Mucosa of stomach (tissue), 1 donor: ENCODE data around the gene CALCOCO1.
A peak's percentile ranks its signal among the peaks of the same experiment; 100 is the strongest.

Experiments
- H3K27me3 ChIP-seq: one replicate; pipeline ENCODE4 v1.7.0; 2013; ENCODE audit warnings: mild to moderate bottlenecking, low read length; ENCODE audit not compliant: control insufficient read depth, insufficient read depth
- H3K36me3 ChIP-seq: one replicate; pipeline ENCODE4 v1.7.0; 2013; ENCODE audit warnings: low read length; ENCODE audit not compliant: control insufficient read depth, insufficient read depth
- H3K4me1 ChIP-seq: one replicate; pipeline ENCODE4 v1.7.0; 2013; ENCODE audit warnings: mild to moderate bottlenecking, low read length; ENCODE audit not compliant: control insufficient read depth, insufficient read depth
- H3K4me3 ChIP-seq: one replicate; pipeline ENCODE4 v1.7.0; 2013; ENCODE audit warnings: low read length
- H3K9ac ChIP-seq: one replicate; pipeline ENCODE4 v1.7.0; 2013; ENCODE audit warnings: mild to moderate bottlenecking, low read length, moderate library complexity
- H3K9me3 ChIP-seq: one replicate; pipeline ENCODE4 v1.7.0; 2013; ENCODE audit warnings: mild to moderate bottlenecking, low read length, moderate library complexity; ENCODE audit not compliant: control insufficient read depth
- donor health status: Pancreatic carcinoma.

Gene CALCOCO1

DNA sequence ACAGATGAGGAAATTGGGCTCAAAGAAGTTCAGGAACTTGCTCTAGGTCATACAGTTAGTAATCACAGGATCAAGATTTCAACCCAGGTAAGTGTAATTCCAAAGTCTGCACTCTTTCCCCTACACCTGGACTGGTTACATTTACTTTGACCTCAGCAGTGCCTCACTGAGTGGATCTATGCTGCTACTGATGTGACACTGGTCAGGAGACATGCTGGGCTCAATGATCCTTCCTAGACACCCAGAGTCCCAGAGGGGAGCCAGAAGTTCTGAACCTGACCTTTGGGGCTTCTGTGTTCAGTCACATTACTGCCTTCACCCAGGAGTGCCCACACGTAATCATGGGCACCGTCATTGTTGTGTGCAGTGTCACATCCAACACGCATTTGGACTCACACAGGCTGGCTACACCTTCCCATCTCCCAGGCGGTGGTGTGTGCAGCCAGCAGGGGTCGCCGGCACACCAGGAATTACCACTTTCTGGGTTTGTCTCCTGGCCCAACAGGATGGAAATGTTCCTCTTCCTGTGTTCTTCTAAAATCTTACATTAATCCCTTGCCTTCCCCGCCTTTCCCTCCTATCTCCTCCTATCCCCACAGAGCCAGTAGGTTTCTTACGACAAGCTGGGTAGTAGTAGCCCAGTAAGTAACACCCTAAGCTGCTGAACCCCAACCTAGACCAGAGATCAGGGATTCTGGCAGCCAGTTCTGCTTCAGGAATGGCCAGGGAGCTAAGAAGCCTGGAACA, 25.6 kb downstream of the CALCOCO1 start:
- Histone ChIP-seq H3K4me3 (no peak overlapping the region), H3K9me3 (no peaks in the 10 kb centered on the region), H3K27me3 (peaks cover 65% of the 10 kb centered on the region), H3K4me1 (peaks cover 3% of the 10 kb centered on the region), H3K9ac (no peak overlapping the region), H3K36me3 (no peaks in the 10 kb centered on the region)

DNA sequence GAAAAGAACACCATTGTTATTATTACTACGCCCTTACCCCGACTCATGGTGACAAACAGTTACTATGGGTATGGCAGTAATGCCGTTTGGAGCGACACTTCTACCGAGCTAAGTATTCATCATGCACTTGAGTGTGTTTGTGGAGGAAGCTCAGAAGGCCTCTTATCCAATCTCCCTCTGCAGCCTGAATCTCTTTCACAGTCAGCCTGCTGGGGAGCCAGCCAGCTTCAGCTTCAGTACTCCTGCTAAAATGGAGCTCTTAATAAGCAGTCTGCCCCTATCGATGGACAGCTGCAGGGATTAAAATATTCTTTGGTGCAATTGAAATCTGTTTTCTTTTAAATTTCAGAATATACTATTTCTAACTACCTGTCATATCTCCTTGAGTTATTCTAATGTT, 26.7 kb downstream of the CALCOCO1 start:
- H3K27me3 ChIP-seq, result peaks cover 76% of the 10 kb centered on the region
- H3K9ac ChIP-seq, result no peak overlapping the region
- H3K4me1 ChIP-seq, result peaks cover 14% of the 10 kb centered on the region

DNA sequence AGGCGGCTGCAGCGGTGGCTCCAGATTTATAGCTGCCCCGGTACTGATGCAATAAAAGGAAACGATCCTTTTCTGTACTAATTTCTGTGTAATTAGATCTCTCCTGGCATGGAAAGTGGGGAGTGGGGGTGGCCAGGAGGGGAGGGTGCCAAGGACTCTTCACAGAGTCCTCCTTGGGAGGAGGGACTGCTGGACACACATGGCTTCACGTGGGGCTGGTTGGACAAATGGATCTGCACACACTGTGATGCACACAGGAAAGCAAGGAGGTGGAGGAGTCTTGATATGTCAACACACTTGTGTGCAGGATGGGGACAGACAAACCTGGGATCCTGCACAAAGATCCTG, 27.6 kb downstream of the CALCOCO1 start:
- no peak overlapping the region for H3K9ac ChIP-seq
- no peaks in the 10 kb centered on the region for H3K36me3 ChIP-seq
- H3K4me3 ChIP-seq, result no peak overlapping the region
- H3K9me3 ChIP-seq, result no peaks in the 10 kb centered on the region
- peaks cover 22% of the 10 kb centered on the region for H3K4me1 ChIP-seq
- peaks cover 84% of the 10 kb centered on the region for H3K27me3 ChIP-seq

More for the DNA sequence above, 26.7 kb downstream of the CALCOCO1 start:
- H3K36me3 ChIP-seq, result no peaks in the 10 kb centered on the region
- H3K4me3 ChIP-seq, result no peak overlapping the region
- no peaks in the 10 kb centered on the region for H3K9me3 ChIP-seq

DNA sequence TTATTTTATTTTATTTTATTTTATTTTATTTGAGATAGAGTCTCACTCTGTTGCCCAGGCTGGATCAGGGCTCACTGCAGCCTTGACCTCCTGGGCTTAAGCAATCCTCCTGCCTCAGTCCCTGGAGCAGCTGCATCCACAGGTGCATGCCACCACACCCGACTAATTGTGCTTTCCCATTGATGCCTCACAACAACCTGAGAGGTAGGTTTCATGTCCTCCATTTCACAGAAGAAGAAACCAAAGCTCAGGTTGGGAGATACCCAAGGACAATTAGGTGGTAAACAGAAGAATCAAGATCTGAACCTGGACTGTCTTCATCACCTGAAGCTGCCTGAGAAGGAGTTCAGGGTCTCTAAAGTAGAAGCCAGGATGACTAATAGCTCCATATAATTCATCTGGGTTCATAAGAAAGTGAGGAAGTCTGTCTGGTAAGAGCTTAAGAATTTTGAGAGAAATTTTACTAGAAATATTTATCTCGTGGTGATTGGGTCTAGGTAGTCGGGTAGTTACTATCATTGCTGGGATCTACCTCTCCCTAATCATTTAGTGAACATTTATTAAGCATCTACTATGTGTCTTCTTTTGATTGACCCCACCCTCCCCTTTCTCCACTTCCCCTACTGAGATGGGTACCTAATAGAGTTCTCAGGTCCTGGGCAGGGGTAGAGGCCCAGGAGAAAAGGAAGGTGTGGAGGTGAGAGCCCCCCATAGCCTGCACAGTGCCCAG, 28.1 kb downstream of the CALCOCO1 start:
- Histone ChIP-seq H3K4me3 (no peak overlapping the region), H3K36me3 (no peaks in the 10 kb centered on the region), H3K4me1 (peaks cover 22% of the 10 kb centered on the region), H3K9me3 (no peaks in the 10 kb centered on the region), H3K9ac (no peak overlapping the region), H3K27me3 (peaks cover 84% of the 10 kb centered on the region)

DNA sequence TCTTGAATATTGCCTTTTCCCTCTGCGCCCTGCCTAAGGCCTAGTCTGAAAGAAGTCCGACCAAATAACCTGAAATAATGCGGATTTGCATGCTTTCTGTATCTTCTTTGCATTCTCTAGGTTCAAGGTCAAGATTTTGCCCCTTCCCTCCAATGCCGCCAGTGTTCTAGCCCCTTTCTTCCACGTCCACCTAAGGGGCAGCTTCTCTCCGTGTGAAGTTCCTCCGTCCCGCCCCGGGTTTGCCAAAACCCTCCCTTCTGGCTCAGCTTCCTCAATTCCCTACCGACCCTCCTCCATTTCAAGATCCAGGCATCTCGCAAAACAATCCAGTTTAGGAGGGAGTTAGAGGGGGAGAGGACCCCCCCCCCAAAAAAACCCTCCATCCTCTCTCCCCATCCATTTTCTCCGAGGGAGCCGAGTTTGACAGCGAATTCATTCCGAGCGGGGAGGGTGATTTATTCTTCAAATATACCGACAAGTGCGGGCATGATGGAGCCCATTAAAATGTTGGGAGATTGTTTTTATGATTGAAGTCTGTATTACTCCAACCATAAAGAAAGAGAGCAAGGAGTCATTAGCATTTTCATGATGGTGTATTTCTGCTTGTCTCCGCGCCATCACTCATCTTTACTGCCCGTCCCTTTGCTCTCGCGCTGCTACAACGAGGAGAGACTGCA, 30.5 kb downstream of the CALCOCO1 start:
- no peak overlapping the region for H3K9ac ChIP-seq
- peak overlapping the region; percentile 56 for H3K4me3 ChIP-seq
- peaks cover 22% of the 10 kb centered on the region for H3K4me1 ChIP-seq
- no peaks in the 10 kb centered on the region for H3K36me3 ChIP-seq
- peaks cover 81% of the 10 kb centered on the region for H3K27me3 ChIP-seq
- no peaks in the 10 kb centered on the region for H3K9me3 ChIP-seq

DNA sequence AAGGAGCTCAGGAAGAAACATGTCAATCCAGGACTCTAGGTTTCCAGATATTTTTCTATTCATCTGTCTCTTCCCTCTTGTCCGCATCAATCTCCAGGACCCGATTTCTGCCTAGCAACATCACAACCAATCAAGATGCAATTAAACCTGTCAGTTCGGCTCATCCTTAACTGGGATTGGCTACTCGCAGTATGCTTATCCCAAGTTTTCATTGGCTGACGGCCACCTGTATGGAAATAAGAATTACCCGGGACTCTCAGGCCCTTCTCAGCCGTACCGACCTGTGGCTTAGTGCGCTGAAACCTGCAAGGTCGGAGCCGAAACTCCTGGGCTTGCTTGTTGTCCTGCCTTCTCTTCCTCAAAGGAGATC, 31.0 kb downstream of the CALCOCO1 start:
- Histone ChIP-seq H3K9ac (no peak overlapping the region), H3K27me3 (peaks cover 78% of the 10 kb centered on the region), H3K4me3 (peak overlapping the region; percentile 56), H3K9me3 (no peaks in the 10 kb centered on the region), H3K36me3 (no peaks in the 10 kb centered on the region), H3K4me1 (peaks cover 22% of the 10 kb centered on the region)

DNA sequence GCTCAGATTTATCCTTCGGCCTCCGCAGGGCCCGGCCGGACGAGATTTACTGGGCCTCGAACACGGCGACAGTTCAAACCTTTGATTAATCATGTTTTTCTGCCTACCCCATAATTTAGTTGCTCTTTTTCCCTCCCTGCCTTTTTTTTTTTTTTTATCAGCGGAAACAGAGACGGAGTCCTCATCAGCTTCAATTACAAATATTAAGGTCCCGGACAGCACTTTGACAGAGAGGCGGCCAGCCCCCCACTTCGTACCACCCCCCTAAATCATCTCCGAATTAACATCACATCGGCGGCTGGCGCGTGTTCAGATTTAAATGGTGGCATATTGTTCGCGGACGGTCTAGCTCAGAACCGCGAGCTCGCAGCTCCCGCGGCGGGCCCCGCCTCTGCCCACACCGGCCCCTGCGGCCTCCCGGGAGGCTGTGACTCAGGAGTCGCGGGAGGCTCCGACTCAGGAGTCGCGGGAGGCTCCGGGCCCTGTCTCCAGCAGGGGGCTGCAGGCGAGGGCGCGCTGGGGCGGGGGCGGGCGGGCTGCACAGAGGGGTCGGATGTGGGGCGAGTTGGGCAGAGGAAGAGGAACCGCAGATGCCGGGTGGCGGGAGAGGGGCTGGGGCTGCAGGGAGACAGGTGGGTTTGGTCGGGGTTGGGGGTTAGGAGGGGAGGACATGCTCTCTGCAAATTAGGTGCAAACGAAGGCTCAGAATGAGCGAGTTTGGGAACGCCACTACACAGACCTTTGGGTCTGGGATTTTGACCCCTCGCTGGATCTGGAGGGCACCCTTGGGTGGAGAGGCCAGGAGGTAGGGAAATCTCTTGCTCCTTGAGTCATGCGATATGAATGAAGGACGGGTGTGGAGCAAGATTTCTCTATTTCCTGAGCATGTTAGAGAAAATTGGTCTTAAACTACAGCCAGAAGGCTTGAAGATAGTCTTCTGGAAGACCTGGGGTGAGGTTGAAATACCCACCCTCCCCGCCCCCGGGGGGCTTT, 31.8 kb downstream of the CALCOCO1 start:
- Histone ChIP-seq H3K4me1 (peaks cover 22% of the 10 kb centered on the region), H3K4me3 (no peak overlapping the region), H3K9ac (no peak overlapping the region), H3K27me3 (peaks cover 75% of the 10 kb centered on the region), H3K36me3 (no peaks in the 10 kb centered on the region), H3K9me3 (no peaks in the 10 kb centered on the region)

DNA sequence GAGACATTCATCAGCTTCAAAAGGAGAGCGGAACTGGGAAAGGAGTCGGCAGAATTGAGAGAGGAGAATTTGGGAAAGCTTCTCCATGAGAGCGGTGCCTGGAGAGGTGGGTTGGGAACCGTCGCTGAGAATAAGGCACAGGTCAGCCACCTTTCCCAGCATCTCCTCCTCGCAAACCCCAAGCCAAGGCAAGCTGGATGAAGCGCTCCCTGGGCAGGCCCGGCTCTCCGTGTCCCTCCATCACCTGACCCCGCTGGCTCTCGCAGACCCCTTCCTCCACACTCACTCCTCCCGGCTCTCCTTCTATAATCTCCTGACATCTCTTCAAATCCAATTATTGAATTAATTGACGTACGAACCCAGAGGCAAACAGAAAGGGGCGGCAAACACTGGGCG, 32.5 kb downstream of the CALCOCO1 start:
- Histone ChIP-seq H3K4me1 (peaks cover 22% of the 10 kb centered on the region), H3K27me3 (peaks cover 71% of the 10 kb centered on the region), H3K4me3 (no peak overlapping the region), H3K9ac (no peak overlapping the region), H3K36me3 (no peaks in the 10 kb centered on the region), H3K9me3 (no peaks in the 10 kb centered on the region)

DNA sequence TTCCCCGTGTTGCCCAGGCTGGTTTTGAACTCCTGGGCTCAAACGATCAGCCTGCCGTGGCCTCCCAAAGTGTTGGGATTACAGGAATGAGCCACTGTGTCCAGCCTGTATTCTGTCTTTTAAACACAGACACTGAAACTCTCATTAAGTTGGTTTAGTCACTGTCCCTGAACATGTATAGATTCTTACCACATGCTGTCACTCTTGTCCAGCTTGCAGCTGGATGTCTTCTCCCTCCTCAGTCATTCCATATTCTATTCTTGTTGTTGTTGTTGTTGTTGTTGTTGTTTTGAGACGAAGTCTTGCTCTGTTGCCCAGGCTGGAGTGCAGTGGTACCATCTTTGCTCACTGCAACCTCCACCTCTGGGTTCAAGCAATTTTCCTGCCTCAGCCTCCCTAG, 39.1 kb downstream of the CALCOCO1 start:
- H3K9me3 ChIP-seq, result no peaks in the 10 kb centered on the region
- H3K27me3 ChIP-seq, result peaks cover 10% of the 10 kb centered on the region
- no peak overlapping the region for H3K9ac ChIP-seq
- no peaks in the 10 kb centered on the region for H3K36me3 ChIP-seq
- H3K4me3 ChIP-seq, result no peak overlapping the region
- no peaks in the 10 kb centered on the region for H3K4me1 ChIP-seq

DNA sequence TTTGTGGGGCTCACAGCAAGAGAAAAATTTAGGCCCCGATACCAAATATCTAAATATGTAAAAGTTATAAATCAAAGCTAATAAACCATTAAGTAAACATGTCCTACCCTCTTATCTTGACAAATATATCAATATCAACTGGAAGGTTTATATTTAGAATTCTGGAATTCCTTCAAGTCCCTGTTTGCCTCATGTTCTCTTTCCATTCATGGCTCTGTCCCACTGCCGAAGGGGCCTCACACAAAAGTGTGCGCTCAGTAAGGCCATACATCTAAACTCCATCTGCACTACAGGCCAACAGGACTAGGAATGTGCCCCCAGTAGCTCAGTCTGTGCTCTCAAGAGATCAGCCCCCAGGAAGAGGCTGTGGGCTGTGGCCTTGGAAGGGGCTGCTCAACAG, 40.8 kb downstream of the CALCOCO1 start:
- no peak overlapping the region for H3K4me3 ChIP-seq
- H3K4me1 ChIP-seq, result no peaks in the 10 kb centered on the region
- no peaks in the 10 kb centered on the region for H3K27me3 ChIP-seq
- no peaks in the 10 kb centered on the region for H3K36me3 ChIP-seq
- no peaks in the 10 kb centered on the region for H3K9me3 ChIP-seq
- H3K9ac ChIP-seq, result no peak overlapping the region

DNA sequence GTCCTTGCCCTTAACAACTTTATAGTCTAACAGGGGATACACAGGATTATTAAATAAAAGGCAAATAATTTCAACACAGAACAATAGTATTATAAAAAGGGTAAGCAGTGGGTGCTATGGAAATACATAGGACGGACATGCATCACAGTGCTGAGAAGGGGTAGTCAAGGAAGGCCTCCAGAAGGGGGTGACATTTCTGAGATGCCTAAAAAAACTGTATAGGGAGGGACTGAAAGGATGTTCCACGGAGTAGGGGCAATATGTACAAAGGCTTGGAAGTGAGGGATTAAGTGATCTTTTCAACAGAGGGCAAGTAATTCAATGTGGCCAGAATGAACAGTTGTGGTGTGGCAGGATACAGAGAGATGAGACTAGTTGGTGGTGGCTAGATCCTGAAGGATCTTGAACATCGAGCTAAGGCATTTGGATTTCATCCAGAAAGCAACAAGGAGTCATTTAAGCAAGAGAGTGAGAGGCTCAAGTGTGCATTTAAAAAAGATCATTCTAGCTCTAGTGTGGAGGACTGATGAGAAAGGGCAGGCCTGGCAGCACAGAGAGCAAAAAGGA, 42.5 kb downstream of the CALCOCO1 start:
- Histone ChIP-seq H3K36me3 (no peaks in the 10 kb centered on the region), H3K9ac (no peak overlapping the region), H3K4me1 (no peaks in the 10 kb centered on the region), H3K9me3 (no peaks in the 10 kb centered on the region), H3K27me3 (no peaks in the 10 kb centered on the region), H3K4me3 (no peak overlapping the region)
